NK-92 (cell line): ENCODE results near the gene CNTNAP2.

Experiments
- DNase-seq: peaks from one replicate; lab custom pipeline; 2025; ENCODE audit not compliant: unreplicated experiment; lab: John Stamatoyannopoulos, UW

Gene CNTNAP2

DNA sequence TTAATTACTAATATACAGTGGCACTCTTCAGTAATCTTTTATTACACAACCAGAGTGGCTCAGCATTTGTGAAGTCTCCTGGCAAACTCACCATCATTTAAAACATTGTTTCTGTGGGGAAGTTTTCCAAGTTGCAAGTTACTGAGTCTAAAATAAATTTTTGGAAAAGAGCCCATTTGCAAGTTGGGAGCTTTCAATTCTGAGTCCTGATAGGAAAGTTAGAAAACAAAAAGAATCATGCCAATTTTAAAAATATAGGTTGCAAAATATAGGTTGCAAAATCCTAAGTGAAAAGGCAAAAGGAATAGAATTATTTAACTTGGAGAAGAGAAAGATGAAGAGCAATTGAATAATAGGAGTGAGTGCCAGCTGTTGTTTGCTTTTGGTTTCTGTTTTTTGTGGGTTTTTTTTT, 2095.1 kb downstream of the CNTNAP2 start:
- DNase-seq: no peak

GRCh38 chr7:148212731-148213130, 2096.1 kb downstream of the CNTNAP2 start:
- no peak for DNase-seq

DNA sequence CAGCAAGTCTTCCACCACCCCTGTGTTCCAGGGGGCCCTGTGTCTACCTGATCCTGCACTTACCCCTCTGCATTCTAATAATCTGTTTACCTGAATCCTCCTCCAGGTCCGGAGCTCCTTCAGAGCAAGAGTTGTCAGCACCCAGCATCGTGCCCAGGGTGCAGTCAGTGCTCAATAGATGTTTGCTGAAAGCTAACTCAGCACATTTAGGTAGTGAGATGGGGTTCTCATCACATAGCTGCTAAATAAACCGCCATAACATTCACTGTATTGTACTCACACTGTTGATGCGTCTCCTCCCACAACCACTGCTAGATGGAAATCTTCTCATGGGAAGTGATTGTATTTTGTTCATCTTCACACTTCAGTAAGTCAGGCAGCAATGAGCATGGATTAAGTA, 2097.5 kb downstream of the CNTNAP2 start:
- DNase-seq: no peak

DNA sequence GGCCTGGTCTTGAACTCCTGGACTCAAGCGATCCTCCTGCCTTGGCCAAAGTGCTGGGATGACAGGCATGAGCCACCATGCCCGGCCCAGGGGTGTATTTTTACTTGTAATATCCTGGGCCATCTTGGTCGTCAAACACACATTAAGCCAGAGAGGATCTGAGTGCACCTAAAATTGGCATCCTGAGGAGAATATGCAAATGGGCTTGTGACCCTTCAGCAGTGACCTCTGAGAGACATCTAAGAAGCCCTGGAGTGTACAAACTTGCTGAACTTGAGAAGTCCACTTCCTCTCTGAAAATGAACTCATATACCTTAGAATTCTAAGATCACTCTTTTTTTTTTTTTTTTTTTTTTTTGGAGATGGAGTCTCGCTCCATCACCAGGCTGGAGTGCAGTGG, 2102.0 kb downstream of the CNTNAP2 start:
- DNase-seq: no peak

- DNase-seq: no peak
Measured at GRCh38 chr7:148222721-148223120, 2106.1 kb downstream of the CNTNAP2 start.

DNA sequence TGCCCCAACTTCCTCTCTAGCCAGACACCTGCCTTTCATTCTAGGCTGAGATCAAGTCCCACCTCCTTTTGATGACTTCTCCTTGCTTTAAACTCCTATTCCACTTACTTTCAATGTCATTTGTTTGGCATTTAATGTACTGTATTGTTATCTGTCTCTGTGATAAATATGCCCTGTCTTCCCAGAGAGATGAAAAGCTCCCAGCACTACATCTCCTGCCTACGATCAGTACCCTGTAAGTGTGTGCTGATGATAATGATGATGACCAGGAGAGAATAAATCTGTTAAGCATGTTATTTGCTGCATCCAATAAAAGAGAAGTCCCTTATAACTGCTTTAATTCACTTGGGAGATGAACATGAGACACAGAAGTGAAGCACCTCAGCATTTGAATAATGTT, 2106.6 kb downstream of the CNTNAP2 start:
- no peak for DNase-seq

GRCh38 chr7:148223738-148224137, 2107.1 kb downstream of the CNTNAP2 start:
- no peak for DNase-seq

DNA sequence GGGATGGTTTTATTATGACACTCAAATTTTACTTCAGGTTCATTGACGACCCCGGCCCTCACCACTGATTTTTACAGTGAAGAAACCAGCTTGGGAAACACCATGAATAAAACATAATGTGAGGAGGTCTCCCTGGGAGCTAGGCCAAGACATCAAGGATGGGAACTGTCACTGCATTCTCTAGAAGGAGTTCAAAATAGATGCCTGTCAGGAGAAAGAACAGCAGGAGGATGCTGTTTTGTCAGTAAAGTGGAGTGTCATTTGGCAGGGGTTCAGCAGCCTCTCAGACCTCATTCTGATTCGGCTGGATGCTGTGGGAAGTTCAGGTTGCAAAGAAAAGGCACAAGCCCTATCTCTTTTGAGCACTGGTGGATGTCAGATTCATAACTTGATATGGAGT, 2113.7 kb downstream of the CNTNAP2 start:
- DNase-seq: no peak

GRCh38 chr7:148230883-148231282, 2114.3 kb downstream of the CNTNAP2 start:
- no peak for DNase-seq

- no peak for DNase-seq
Measured at GRCh38 chr7:148232784-148233183, 2116.2 kb downstream of the CNTNAP2 start.

- no peak for DNase-seq
Measured at GRCh38 chr7:148234715-148235114, 2118.1 kb downstream of the CNTNAP2 start.

- no peak for DNase-seq
Measured at GRCh38 chr7:148238761-148239325, 2122.2 kb downstream of the CNTNAP2 start.

DNA sequence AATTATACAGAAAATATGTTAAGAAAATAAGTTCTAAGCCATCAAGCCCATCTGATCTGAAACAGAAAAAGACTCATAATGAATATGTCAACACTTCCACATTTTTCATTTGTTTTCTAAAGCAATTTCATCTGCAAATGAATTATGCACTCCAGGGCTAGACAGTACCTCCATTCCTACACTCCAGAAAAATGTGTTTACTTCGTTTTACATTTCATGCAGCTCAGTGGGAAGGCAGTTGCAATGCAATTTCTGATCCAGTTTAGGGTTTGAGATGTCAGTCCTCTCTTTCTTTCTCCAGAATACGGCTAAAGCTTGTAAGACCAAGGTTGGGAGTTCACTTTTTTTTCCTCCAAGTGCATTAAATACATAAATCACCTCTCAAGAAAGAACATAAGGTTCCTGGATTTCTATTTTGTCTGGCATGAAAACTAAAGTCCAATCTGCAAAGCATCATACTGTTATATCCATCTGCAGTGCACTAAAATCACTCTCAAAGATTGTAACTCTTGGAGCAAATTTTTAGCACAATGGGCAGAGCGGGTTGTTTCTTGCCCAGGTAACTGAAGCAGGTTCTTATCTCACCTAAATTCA, 2125.2 kb downstream of the CNTNAP2 start:
- DNase-seq: no peak

DNA sequence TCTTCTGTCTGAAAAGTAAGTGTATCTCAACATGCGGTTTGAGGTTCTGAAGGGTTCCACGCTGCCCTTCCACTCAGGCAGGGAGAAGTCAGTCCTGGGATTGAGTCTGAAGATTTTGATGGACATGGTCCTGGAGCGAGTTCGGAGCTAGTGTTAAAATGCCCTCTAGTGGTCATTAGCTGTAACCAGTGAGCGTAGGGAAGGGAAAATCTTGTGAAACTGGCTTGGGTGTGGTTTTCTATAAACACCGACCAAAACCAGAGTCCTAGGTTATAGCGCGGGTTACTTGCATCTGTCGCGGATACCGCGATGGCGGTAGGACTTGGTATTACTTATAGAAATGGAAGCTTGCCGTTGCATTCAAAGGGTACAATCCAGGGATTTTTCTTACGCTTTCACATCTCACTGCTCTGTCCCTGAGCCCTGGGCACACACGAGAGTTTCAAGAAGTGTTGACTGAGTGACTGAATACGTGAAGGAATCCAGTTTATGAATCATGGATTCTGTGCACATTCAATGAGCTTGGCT, 2125.8 kb downstream of the CNTNAP2 start:
- DNase-seq: no peak

GRCh38 chr7:148245381-148245780, 2128.8 kb downstream of the CNTNAP2 start:
- no peak for DNase-seq

DNA sequence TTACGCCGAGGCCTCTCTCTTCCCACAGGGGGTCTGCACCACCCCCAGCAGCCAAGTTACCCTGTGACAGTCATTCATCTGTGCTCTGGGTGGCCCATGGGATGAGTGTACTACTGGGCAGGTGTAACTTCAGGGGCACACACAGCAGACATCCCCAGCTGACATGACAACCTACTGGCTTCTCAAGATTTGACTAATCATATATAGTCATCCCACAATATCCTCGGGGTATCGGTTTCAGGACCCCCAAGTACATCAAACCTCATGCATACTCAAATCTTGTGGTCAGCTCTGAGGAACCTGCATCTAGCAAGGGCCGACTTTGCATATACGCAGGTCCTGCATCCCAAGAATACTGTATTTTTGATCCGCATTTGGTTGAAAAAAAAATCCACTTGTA, 2137.0 kb downstream of the CNTNAP2 start:
- DNase-seq: no peak

DNA sequence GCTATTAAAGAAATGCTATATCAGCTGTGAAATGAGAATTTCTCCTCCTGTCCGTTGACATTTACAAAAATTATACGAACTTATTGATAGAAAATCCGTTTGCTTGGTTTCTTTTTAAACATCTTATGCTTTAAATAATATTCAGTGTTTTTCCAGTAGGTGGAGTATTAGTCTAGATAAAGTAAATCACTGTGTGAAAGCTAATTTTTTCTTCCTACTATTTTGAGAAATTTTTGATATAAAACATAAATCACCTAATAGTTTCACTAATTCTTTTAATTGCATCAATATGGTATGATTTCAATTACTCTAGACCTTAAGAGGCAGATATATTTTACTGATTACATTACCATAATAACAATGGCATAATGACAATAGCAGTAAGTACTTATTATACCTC, 2138.7 kb downstream of the CNTNAP2 start:
- no peak for DNase-seq

DNA sequence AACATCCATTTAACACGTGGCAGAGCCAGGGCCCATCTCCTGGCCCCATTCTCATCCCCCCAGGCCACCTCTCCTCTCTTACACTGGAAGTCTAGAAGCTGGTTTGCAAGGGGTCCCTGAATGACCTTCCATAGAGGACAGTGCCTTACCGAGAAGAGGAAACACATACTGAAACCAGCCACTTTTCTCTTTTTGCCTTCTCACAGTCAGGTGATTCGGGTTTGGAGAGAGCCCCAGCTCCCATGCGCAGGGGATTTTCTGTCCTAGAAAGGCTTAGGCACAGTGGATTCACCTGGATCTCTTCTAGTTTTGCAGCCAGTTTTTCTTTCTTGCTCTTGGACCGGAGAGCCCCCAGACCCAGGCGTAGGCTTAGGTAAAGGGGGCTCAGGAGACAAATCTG, 2139.8 kb downstream of the CNTNAP2 start:
- no peak for DNase-seq

DNA sequence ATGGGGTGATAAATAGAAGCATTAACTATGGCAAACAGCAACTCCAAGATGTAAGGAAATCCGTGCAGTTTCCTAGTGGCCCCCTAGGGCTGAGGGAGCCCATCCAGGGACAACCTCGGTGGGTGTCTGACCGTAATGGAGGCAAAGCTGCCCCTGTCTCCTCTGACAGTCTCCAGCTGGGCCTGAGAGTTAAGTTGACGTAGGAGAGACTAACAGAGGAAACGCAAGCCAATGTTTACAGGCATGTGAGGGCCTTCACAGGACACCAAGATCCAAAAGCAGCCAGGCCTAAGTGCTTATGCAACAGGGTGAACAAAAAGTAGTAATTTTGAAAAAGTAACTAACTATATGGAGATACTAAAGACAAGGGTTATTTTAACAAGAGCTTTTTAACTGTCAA, 2144.0 kb downstream of the CNTNAP2 start:
- DNase-seq: no peak

GRCh38 chr7:148261523-148261922, 2144.9 kb downstream of the CNTNAP2 start:
- no peak for DNase-seq

- DNase-seq: no peak
Measured at GRCh38 chr7:148261996-148262688, 2145.5 kb downstream of the CNTNAP2 start.

- no peak for DNase-seq
Measured at GRCh38 chr7:148262721-148263229, 2146.2 kb downstream of the CNTNAP2 start.
